K562 (cell line): ENCODE data around the gene INHBC. TPM values are rescaled to one million over a fixed set of nuclear protein-coding genes. Genes with fewer than 3 reads are reported as not detected.

Experiments
- ATAC-seq: fragments of 200-7000 bp; cut with Tn5 transposase; 3 replicates; pipeline ENCODE4 v1.9.1; 2020; ENCODE audit warnings: moderate library complexity
- BruUV-seq: library from RNA; stranded (reverse); fragments of 400-500 nt; replicated peaks from 2 replicates; lab custom pipeline; 2021; lab: Mats Ljungman, UMichigan
- CTCF ChIA-PET: fragments of 300-600 bp; formaldehyde crosslinking; extraction: SDS; loops from one replicate; lab custom pipeline; 2021; ENCODE audit warnings: low intra/inter-chr PET ratio; lab: Yijun Ruan, JAX
- POLR2A ChIA-PET: fragments of 300-600, 350-650 bp; sonication (Branson Sonifier 250); formaldehyde crosslinking; extraction: SDS; loops from one replicate; lab custom pipeline; 2021; ENCODE audit warnings: antibody characterized with exemption, inconsistent platforms; lab: Yijun Ruan, JAX
- DNase-seq, 4 experiments: peaks; one replicate each; pipeline versions ENCODE4 v3.0.0 to v3.0.0-alpha.2; 2011 to 2018; ENCODE audit warnings: low spot score in 3 of 4, mixed read lengths in 3 of 4; ENCODE audit errors: extremely low read depth in 1 of 4
- FAIRE-seq: peaks from 2 replicates; lab custom pipeline; 2011; peaks lifted over from hg19 to GRCh38; lab: Jason Lieb, UNC
- H2AFZ ChIP-seq: 2 replicates; pipeline ENCODE4 v1.6.0; 2011; ENCODE audit warnings: low read depth, low read length, control low read depth, inconsistent platforms
- H3K27ac ChIP-seq: fragments of 200-600 bp; 3 replicates; pipeline ENCODE4 v1.8.0; 2011; ENCODE audit warnings: low read depth, mild to moderate bottlenecking, control low read depth, inconsistent platforms, low read length, moderate library complexity, mixed read lengths; ENCODE audit errors: extremely low read depth
- H3K27me3 ChIP-seq, 2 experiments: fragments of 300-600 bp in 1 of 2; 2 replicates in 1 of 2; 3 replicates in 1 of 2; pipeline versions ENCODE4 v1.6.0 to v1.8.0; 2011; ENCODE audit warnings: inconsistent platforms in 2 of 2, low read length in 2 of 2, mild to moderate bottlenecking in 1 of 2, mixed read lengths in 1 of 2, moderate library complexity in 1 of 2; ENCODE audit not compliant: control insufficient read depth in 2 of 2, insufficient read depth in 2 of 2
- H3K36me3 ChIP-seq: fragments of 300-600 bp; 3 replicates; pipeline ENCODE4 v1.8.0; 2011; ENCODE audit warnings: mild to moderate bottlenecking, low read length, inconsistent platforms; ENCODE audit not compliant: control insufficient read depth, insufficient read depth
- H3K4me1 ChIP-seq, 2 experiments: fragments of 200-600 bp in 1 of 2; replicated peaks in 1 of 2; 2 replicates in 1 of 2; 3 replicates in 1 of 2; pipeline versions ENCODE4 v1.5.1 to v1.8.0; 2011; ENCODE audit warnings: inconsistent platforms in 2 of 2, low read length in 2 of 2, mild to moderate bottlenecking in 1 of 2, mixed read lengths in 1 of 2, moderate library complexity in 1 of 2; ENCODE audit not compliant: control insufficient read depth in 2 of 2, insufficient read depth in 2 of 2
- H3K4me2 ChIP-seq: 2 replicates; pipeline ENCODE4 v1.6.1; 2011; ENCODE audit warnings: low read length, control low read depth, inconsistent platforms, mixed read lengths; ENCODE audit not compliant: insufficient read depth
- H3K4me3 ChIP-seq: fragments of 200-600 bp; sonication (generic), shearing (Covaris generic); 2 replicates; pipeline ENCODE4 v1.5.1; 2016; ENCODE audit warnings: control low read depth, inconsistent platforms
- H3K79me2 ChIP-seq: fragments of 200-600 bp; 3 replicates; pipeline ENCODE4 v1.8.0; 2011; ENCODE audit warnings: low read length, inconsistent platforms; ENCODE audit not compliant: control insufficient read depth, insufficient read depth
- H3K9ac ChIP-seq, 2 experiments: 2 replicates each; pipeline versions ENCODE4 v1.6.0 to v1.6.1; 2011; ENCODE audit warnings: low read depth in 2 of 2, low read length in 2 of 2, control low read depth in 1 of 2, inconsistent platforms in 1 of 2, mild to moderate bottlenecking in 1 of 2, mixed read lengths in 1 of 2; ENCODE audit not compliant: insufficient read depth in 1 of 2
- H3K9me1 ChIP-seq: one replicate; pipeline ENCODE4 v1.6.0; 2011; ENCODE audit warnings: inconsistent platforms, mild to moderate bottlenecking, low read length, moderate library complexity; ENCODE audit not compliant: control insufficient read depth, insufficient read depth
- H3K9me3 ChIP-seq: replicated peaks from 2 replicates; pipeline ENCODE4 v1.5.1; 2011; ENCODE audit warnings: low read depth, low read length, inconsistent platforms; ENCODE audit not compliant: control insufficient read depth, insufficient read depth
- H4K20me1 ChIP-seq: replicated peaks from 2 replicates; pipeline ENCODE4 v1.6.1; 2011; ENCODE audit warnings: low read length, inconsistent platforms, mixed read lengths; ENCODE audit not compliant: control insufficient read depth, insufficient read depth
- CREM ChIP-seq: IDR thresholded peaks from 2 replicates; pipeline ENCODE4 v1.6.1; 2014; ENCODE audit warnings: antibody characterized with exemption, low read depth
- ETV1 ChIP-seq: fragments of 450-650 bp; conservative IDR thresholded peaks from 2 replicates; pipeline ENCODE4 v1.6.1; 2016; ENCODE audit warnings: missing genetic modification characterization, control low read depth, low read depth, missing compliant biosample characterization
- FOXP4 ChIP-seq: sonication (generic); formaldehyde crosslinking; IDR thresholded peaks from 2 replicates; pipeline ENCODE4 v1.8.0; 2022; ENCODE audit warnings: mild to moderate bottlenecking, missing genetic modification reagents, borderline replicate concordance
- KAT2B ChIP-seq: IDR thresholded peaks from one replicate; pipeline ENCODE4 v1.6.1; 2012; ENCODE audit warnings: low read depth, mild to moderate bottlenecking, control low read depth, inconsistent platforms, low read length, moderate library complexity
- MLLT1 ChIP-seq, 2 experiments: fragments of 450-650 bp; IDR thresholded peaks; 2 replicates each; pipeline ENCODE4 v1.6.1; 2016
- MTA3 ChIP-seq: fragments of 450-650 bp; formaldehyde crosslinking; IDR thresholded peaks from 2 replicates; pipeline ENCODE4 v1.6.1; 2017; ENCODE audit warnings: mild to moderate bottlenecking, borderline replicate concordance
- MXI1 ChIP-seq: IDR thresholded peaks from 2 replicates; pipeline ENCODE4 v1.6.1; 2011; ENCODE audit warnings: low read depth, mild to moderate bottlenecking, improper control_type of control experiment, low read length
- NFYB ChIP-seq: IDR thresholded peaks from 2 replicates; pipeline ENCODE4 v1.6.1; 2011; ENCODE audit warnings: mild to moderate bottlenecking, moderate library complexity; ENCODE audit not compliant: insufficient read length; ENCODE audit errors: extremely low read depth
- NRF1 ChIP-seq, 2 experiments: fragments of 450-650 bp; IDR thresholded peaks in 1 of 2; conservative IDR thresholded peaks in 1 of 2; 2 replicates each; pipeline ENCODE4 v1.6.1; 2014; ENCODE audit warnings: mild to moderate bottlenecking in 2 of 2
- RBFOX2 ChIP-seq: fragments of 200-400 bp; formaldehyde crosslinking; IDR thresholded peaks from 2 replicates; pipeline ENCODE4 v1.6.1; 2017; ENCODE audit warnings: low read depth, mild to moderate bottlenecking, low read length, moderate library complexity
- STAT6 ChIP-seq: sonication (generic); formaldehyde crosslinking; IDR thresholded peaks from 2 replicates; pipeline ENCODE4 v1.8.1; 2023; ENCODE audit warnings: mild to moderate bottlenecking, missing genetic modification reagents
- ZBTB12 ChIP-seq: fragments of 250-450 bp; sonication (Bioruptor Pico); IDR thresholded peaks from 2 replicates; pipeline ENCODE4 v1.4.0; 2020
- ZNF217 ChIP-seq: sonication (generic); formaldehyde crosslinking; IDR thresholded peaks from 2 replicates; pipeline ENCODE4 v1.8.0; 2022; ENCODE audit warnings: mild to moderate bottlenecking, missing genetic modification reagents
- ZNF347 ChIP-seq: fragments of 450-650 bp; formaldehyde crosslinking; IDR thresholded peaks from 2 replicates; pipeline ENCODE4 v1.4.0; 2020; ENCODE audit warnings: low read depth, mild to moderate bottlenecking, moderate library complexity
- WGBS: fragments of 100-300 bp; shearing (Covaris generic); methylation state at CpG from one replicate; pipeline ENCODE4 v1.1.6; 2016; ENCODE audit warnings: low coverage, mixed read lengths; ENCODE audit not compliant: insufficient coverage; ENCODE audit errors: missing lambda C conversion rate; 5-methylcytosine and 5-hydroxymethylcytosine counted together
- in situ Hi-C: fragments of 300-500 bp; cut with MboI; formaldehyde crosslinking; loops from 4 replicates; pipeline ENCODE4 v1.15.0; 2018; ENCODE audit warnings: inconsistent platforms, mixed read lengths
- intact Hi-C: fragments of 100-400 bp; cut with micrococcal nuclease; formaldehyde crosslinking; loops from 2 replicates; pipeline ENCODE4 v1.14.2; 2022
- polyA plus RNA-seq, 8 experiments: library from polyadenylated mRNA; depleted of rRNA in 4 of 8; stranded (reverse) in 5 of 8; unstranded in 3 of 8; fragments of >200 nt; fragmentation: Nextera tagmentation in 2 of 8; fragmentation: Illumina TruSeq in 1 of 8; extraction: Ambion mirVana in 2 of 8; extraction: Trizol in 1 of 8; gene quantifications; 2 replicates each; pipeline versions ENCODE4 v1.2.1 to v1.2.3, GENCODE V29; 2011 to 2014; ENCODE audit warnings: inconsistent platforms in 1 of 8, missing spikeins in 1 of 8
- total RNA-seq, 7 experiments: library from RNA; depleted of rRNA in 6 of 7; stranded (reverse); fragments of >200 nt in 6 of 7; fragmentation: Illumina TruSeq in 2 of 7; extraction: Trizol in 2 of 7; gene quantifications; 2 replicates each; pipeline versions ENCODE4 v1.2.1 to v1.2.3, GENCODE V29; 2011 to 2021; ENCODE audit warnings: low replicate concordance in 1 of 7

The INHBC gene
- total and polyA plus RNA-seq, 9 of the 15 experiments (the other 6 are each of a cell fraction or from before 2014, with no cell fraction given) = 0.07 to 0.24 (median 0.15) TPM; not detected in 4

- Histone ChIP-seq H3K27me3 (no peaks in the 10 kb centered on the region), H3K4me1 (peaks cover 12 to 14% of the 10 kb centered on the region in 2 experiments; a peak in 3 of 5 replicates), H3K79me2 (peaks cover 31% of the 10 kb centered on the region), H3K9ac (peak overlapping the region; percentile 93 to 94), H3K4me2 (peak overlapping the region; percentile 94), H3K9me1 (no peaks in the 10 kb centered on the region), H4K20me1 (no peaks in the 10 kb centered on the region), H3K9me3 (no peaks in the 10 kb centered on the region), H3K27ac (peak overlapping the region; percentile 98), H2AFZ (peak overlapping the region; percentile 86), H3K36me3 (no peaks in the 10 kb centered on the region), H3K4me3 (peak overlapping the region; percentile 59)
- FAIRE-seq (peak; percentile 29), DNase-seq (peak in 1 of 4 experiments; percentile 53), ATAC-seq (peak; percentile 4; the same call in 1 of the 3 replicates)
- WGBS = 9% methylated on average over 9 of the region's 9 CpGs
- BruUV-seq = TSS peak; percentile 88
- in situ Hi-C loops = no loop called here
- POLR2A ChIA-PET = interaction anchor here (0.6 to 3.1 kb wide), 14 partner anchors 9 to 199 kb away, joined by 3 to 9 read pairs (median 4); partner anchors contain the start of gene DDIT3
- intact Hi-C loops = loop anchor here (2.0 kb wide), 1 partner anchor 25 kb away; the partner anchor contains the start of gene INHBE
- CTCF ChIA-PET = no interaction called here
- TF ChIP-seq MTA3 (no peak), CREM (no peak), NRF1 (conservative IDR thresholded peaks at IDR 0.05 in 1 of 2, IDR thresholded peaks at IDR 0.05 in 1 of 2) (0 out of 4 replicates have a peak, but pooled peaks of 1 of the 2 experiments have one; percentile 9), MXI1 (peak; percentile 77; the same call in 1 of the 2 replicates), RBFOX2 (0 out of 2 replicates have a peak, but pooled peaks have one; percentile 7), STAT6 (CRISPR knock-in tag) (no peak), ZNF347 (CRISPR knock-in tag) (no peak), MLLT1 (IDR thresholded peaks at IDR 0.05) (no peak), KAT2B (no peak), FOXP4 (CRISPR knock-in tag) (no peak), ZBTB12 (CRISPR knock-in tag) (no peak), ETV1 (no peak), ZNF217 (CRISPR knock-in tag) (no peak), NFYB (no peak)
Observed at GRCh38 chr12:57429473-57430111, 5.0 kb upstream of the INHBC start.
